Thymus (tissue), 11 donors: ENCODE measurements around the gene DCUN1D3. TPM values are rescaled to one million over a fixed set of nuclear protein-coding genes. Genes with fewer than 3 reads are reported as not detected.

ENCODE experiments used
- DNase-seq, 9 donors: peaks; one replicate each; pipeline ENCODE4 v3.0.0-alpha.2; 2013; ENCODE audit warnings: low spot score in 9 of 9, low read depth in 6 of 9, missing footprints in 1 of 9
- H3K27ac ChIP-seq, 2 donors: one replicate each; pipeline ENCODE4 v1.5.1; 2013; ENCODE audit warnings: control low read depth in 1 of 2, low read depth in 1 of 2, low read length in 1 of 2, mild to moderate bottlenecking in 1 of 2, moderate library complexity in 1 of 2
- H3K27me3 ChIP-seq, 2 donors: one replicate each; pipeline ENCODE4 v1.5.1; 2013; ENCODE audit warnings: low read length in 1 of 2; ENCODE audit not compliant: control insufficient read depth in 2 of 2, insufficient read depth in 1 of 2
- H3K36me3 ChIP-seq, 2 donors: one replicate each; pipeline ENCODE4 v1.5.1; 2013; ENCODE audit warnings: low read length in 1 of 2, mild to moderate bottlenecking in 1 of 2, moderate library complexity in 1 of 2; ENCODE audit not compliant: control insufficient read depth in 2 of 2, insufficient read depth in 2 of 2
- H3K4me1 ChIP-seq, 2 donors: one replicate each; pipeline ENCODE4 v1.5.1; 2013; ENCODE audit warnings: low read length in 2 of 2; ENCODE audit not compliant: control insufficient read depth in 2 of 2, insufficient read depth in 2 of 2
- H3K4me3 ChIP-seq, 2 donors: one replicate each; pipeline ENCODE4 v1.5.1; 2013; ENCODE audit warnings: low read length in 2 of 2, control low read depth in 1 of 2, mild to moderate bottlenecking in 1 of 2
- H3K9me3 ChIP-seq, 2 donors: one replicate each; pipeline ENCODE4 v1.5.1; 2013; ENCODE audit warnings: low read length in 1 of 2, mild to moderate bottlenecking in 1 of 2; ENCODE audit not compliant: control insufficient read depth in 2 of 2, insufficient read depth in 1 of 2
- WGBS: extraction: QIAGEN DNeasy Blood & Tissue Kit; methylation state at CpG from one replicate; pipeline ENCODE4 v1.1.7; 2013; 5-methylcytosine and 5-hydroxymethylcytosine counted together
- polyA plus RNA-seq: library from polyadenylated mRNA; stranded (reverse); fragments of 200-250 nt; gene quantifications from one replicate; pipeline ENCODE4 v1.2.3, GENCODE V29; 2013
- total RNA-seq: library from RNA; stranded (reverse); fragments of 120-200 nt; gene quantifications from one replicate; pipeline ENCODE4 v1.2.4, GENCODE V29; 2013
- donor health status: healthy.

Gene DCUN1D3
- total and polyA plus RNA-seq, 2 donors, result 3.4 to 3.9 TPM

DNA sequence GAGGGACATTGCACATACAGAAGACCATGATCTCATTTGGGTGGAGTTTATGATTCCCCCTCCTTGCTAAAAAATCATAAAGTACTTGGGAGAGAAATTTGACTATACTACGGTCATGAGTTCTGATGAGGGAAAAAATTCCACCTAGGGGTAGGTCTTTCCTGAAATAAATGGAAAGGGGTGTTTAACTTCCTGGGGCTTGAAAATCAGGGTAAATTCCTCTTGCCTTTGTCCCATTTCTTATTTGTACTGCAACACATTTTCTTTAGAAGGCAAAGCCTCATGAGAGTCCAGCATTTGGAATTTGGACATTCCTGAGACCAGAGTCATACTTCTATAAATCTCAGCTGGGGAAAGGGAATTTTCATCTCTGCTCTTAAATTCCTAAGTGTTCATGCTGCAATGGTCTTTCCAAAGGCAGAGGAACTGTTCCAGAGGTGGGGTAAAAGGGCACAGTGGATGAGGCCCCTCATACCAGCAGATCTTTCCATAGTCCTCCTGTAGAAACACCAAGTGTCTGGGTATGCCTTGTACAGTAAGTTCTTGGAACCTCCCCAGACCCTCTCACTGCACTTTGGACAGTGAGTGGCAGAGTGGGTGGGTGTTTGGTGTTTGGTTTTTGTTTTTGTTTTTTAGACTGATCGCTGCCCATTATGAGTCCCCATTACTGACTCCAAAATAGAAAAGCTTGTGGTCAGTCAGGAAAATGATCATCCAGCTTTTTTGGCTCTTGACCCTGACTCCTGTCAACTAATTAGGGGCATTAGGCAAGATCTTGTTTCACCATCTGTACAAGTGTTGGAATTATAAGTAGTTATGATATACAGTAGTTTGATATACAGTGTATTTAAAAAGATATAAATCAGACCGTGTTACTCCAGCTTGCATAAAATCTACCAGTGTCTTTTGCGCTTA is 6.4 kb upstream of the DCUN1D3 start:
- H3K27ac ChIP-seq, result no peak overlapping the region
- no peaks in the 10 kb centered on the region for H3K9me3 ChIP-seq
- H3K27me3 ChIP-seq, result no peaks in the 10 kb centered on the region
- 95% methylated on average over 4 of the region's 4 CpGs for WGBS
- H3K4me1 ChIP-seq, result peaks cover 7 to 17% of the 10 kb centered on the region in 2 donors
- H3K4me3 ChIP-seq, result no peak overlapping the region
- DNase-seq, result no peak
- H3K36me3 ChIP-seq, result no peaks in the 10 kb centered on the region

DNA sequence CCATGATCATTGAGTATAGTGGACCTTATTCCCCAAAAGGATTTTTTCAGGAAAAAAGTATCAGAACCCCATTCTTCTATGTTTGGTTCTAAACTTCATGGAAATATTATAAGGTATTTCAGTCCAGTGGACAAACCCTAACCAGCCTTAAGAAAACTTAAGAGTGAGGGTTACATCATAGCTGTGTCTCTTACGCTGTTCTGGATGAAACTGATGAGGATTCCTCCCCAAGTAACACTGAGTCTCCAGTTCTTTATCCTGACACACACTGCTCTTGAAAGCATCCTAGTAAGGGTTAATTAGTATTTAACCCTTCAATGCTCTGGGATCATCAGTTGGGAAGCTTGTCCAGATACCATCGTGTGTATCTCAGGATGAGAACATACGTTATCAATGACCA is 5.4 kb upstream of the DCUN1D3 start:
- 95% methylated on average over 3 of the region's 3 CpGs for WGBS
- H3K9me3 ChIP-seq, result no peaks in the 10 kb centered on the region
- H3K4me3 ChIP-seq, result no peak overlapping the region
- no peaks in the 10 kb centered on the region for H3K27me3 ChIP-seq
- no peak overlapping the region for H3K27ac ChIP-seq
- H3K36me3 ChIP-seq, result no peaks in the 10 kb centered on the region
- peaks cover 12 to 17% of the 10 kb centered on the region in 2 donors for H3K4me1 ChIP-seq
- DNase-seq, result no peak

DNA sequence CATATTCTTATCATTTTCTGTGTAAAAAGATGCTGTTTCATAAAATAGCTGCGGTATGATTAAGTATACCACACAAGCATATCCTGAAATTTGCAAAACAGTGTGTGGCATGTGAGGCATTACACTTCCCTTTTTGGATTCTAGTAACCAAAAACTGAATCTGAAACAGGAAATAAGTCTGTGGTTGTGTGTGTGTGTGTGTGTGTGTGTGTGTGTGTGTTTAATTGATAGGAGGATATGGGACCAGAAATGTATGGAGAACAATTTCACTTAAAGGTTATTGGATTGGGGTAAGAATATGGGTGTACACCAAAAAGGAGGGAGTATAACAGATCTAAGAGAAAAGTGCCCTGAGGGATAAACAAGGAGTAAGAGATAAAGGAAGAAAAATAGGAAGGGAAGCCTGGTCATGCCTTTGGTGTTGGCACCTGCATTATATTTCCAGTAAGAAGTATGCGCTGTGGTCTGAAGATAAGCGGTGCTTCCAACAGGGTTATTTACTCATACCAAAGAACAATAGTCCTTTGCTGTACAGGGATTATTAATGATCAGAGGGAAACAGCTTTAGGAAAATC is 4.4 kb upstream of the DCUN1D3 start:
- DNase-seq, result peak in 4 of 9 donors; percentile 30 to 72 (median 35)
- Histone ChIP-seq H3K9me3 (no peaks in the 10 kb centered on the region), H3K4me3 (no peak overlapping the region), H3K4me1 (peaks cover 12 to 19% of the 10 kb centered on the region in 2 donors), H3K27me3 (no peaks in the 10 kb centered on the region), H3K36me3 (no peaks in the 10 kb centered on the region), H3K27ac (peak overlapping the region in 1 of 2 donors; percentile 67)
- 7% methylated on average over 3 of the region's 3 CpGs for WGBS

DNA sequence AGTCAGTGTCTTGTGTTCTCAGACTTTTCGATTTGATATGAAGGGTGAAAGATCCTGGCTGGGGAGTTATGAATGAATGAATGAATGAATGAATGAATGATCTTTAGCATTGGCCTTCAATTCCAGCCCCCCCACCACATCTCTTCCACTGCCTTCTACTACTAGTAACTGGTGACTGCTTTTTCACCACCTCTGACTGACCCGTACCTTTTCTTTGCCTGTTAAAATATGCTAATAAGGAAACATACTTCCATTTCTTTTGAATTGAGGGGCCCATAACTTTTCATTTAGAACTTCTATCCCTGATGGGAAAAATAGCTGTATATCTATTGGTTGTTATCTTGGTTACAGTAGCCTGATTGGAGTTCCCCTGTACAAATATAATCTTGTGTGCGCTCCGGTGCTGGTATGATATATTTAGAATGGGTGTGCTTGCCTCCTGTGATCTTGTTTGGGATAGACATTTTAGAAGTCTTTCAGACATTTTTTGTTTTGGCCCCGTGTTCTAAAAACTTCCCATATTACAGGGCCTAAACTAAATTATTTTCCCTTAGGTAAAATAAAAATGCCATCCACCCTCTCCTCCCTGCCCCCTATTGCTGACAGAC is 3.8 kb upstream of the DCUN1D3 start:
- H3K27me3 ChIP-seq, result no peaks in the 10 kb centered on the region
- peak overlapping the region in 1 of 2 donors; percentile 67 for H3K27ac ChIP-seq
- DNase-seq, result no peak
- no peaks in the 10 kb centered on the region for H3K36me3 ChIP-seq
- no peak overlapping the region for H3K4me3 ChIP-seq
- H3K9me3 ChIP-seq, result no peaks in the 10 kb centered on the region
- peaks cover 18 to 24% of the 10 kb centered on the region in 2 donors for H3K4me1 ChIP-seq
- 37% methylated on average over 5 of the region's 5 CpGs for WGBS

DNA sequence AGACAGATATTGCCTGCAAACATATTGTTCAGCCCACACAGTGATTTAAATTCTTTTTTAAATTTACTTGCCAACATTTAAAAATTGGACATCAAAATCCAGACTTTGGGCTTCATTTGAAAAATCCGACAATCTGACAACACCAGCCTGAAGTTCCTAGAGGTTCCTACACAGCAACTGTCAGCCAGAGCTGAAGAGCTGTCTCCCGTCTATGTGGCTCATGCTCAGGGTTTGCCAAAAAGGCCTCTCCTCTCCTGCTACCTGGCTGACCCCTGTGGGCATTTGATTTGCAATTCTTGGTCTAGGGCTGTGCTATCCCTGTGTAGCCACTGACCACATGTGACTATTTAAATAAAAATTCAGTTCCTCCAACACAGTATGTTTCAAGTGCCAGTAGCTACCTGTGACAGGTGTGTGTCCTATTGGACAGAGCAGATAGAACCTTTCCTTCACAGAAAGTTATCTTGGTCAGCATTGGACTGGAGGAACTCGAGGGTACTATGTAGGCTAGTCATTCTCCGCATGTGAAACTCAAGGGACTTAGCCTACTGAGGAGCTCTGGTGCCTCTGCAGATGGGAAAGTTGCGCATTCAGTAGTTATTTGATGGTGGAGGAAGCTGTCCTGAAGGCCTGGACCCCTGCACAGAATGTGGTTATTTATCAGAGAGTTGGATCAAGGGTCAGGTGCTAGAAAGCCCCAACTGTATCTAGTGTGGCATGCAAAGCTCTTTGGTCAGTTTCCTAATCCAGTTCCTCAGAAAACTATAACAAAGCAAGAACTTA is 3.1 kb upstream of the DCUN1D3 start:
- peak overlapping the region in 1 of 2 donors; percentile 36 for H3K27ac ChIP-seq
- no peak for DNase-seq
- H3K36me3 ChIP-seq, result no peaks in the 10 kb centered on the region
- H3K27me3 ChIP-seq, result no peaks in the 10 kb centered on the region
- no peak overlapping the region for H3K4me3 ChIP-seq
- no peaks in the 10 kb centered on the region for H3K9me3 ChIP-seq
- H3K4me1 ChIP-seq, result peaks cover 21 to 24% of the 10 kb centered on the region in 2 donors
- WGBS, result 92% methylated on average over 5 of the region's 5 CpGs

DNA sequence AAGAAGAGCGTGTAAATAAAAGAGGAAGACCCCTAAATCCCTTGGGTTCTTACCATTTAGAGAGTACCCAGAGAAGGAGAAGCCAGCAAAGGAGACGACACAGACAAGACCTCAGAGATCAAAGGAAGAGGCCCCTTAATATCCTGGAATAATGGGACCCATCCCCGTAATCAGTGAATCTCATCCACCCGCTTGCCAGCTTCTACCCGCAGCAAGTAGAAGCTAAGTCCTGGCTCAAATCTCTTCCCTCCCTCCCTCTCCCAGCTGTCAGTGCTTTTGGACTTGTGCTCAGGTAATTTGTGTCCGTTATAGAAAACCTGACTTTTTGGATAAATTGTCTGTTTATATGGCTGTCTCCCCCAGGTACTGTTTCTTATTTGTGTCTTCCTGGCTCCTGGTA is 2.3 kb upstream of the DCUN1D3 start:
- WGBS, result 95% methylated on average over 6 of the region's 6 CpGs
- DNase-seq, result no peak
- Histone ChIP-seq H3K36me3 (no peaks in the 10 kb centered on the region), H3K4me1 (peaks cover 21 to 24% of the 10 kb centered on the region in 2 donors), H3K27ac (no peak overlapping the region), H3K27me3 (no peaks in the 10 kb centered on the region), H3K9me3 (no peaks in the 10 kb centered on the region), H3K4me3 (no peak overlapping the region)

DNA sequence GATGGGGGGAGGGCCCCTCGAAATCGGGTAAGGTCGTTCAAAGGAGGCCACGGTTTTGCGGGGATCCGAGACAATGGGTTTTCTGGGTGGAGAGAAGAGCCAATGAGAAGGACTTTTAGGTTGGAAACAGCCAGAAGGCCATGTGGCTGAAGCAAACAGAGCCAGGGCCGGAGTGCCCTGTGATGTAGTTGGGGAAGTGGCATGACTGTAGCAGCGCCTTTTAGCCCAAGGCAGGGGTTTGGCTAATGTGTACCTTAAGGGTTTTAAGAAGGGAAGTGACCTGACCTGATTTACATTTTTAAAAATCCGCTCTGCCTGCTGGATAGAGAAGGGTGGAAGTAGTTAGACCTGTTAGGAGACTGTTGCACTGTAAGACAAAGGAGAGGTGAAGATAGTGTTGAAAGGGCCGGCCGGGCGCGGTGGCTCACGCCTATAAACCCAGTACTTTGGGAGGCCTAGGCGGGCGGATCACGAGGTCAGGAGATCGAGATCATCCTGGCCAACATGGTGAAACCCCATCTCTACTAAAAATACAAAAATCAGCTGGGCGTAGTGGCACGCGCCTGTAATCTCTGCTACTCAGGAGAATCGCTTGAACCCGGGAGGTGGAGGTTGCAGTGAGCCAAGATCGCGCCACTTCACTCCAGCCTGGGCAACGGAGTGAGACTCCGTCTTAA is 1.4 kb upstream of the DCUN1D3 start:
- H3K4me1 ChIP-seq, result peaks cover 21 to 24% of the 10 kb centered on the region in 2 donors
- DNase-seq, result peak in 2 of 9 donors; percentile 8 to 9

DNA sequence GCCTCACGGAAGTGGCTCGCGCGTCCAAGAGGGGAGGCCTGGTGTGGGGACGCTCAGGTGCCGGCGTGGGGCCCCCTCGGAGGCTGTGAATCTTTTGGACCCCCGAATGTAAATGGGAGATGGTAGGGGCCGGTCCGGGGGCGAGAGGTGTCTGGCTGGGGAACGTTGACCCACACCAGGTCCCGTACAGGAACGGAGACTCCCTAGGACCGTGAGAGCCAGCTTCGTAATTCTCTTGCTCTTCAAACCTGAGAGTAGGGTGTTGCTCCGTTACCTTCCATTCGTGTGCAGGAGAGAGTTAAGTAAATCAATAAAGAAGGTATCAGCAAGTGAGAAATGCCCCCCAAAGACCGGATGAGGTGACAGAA is 894 bp upstream of the DCUN1D3 start:
- under 1% methylated on average over 20 of the region's 20 CpGs for WGBS
- Histone ChIP-seq H3K27me3 (no peaks in the 10 kb centered on the region), H3K4me3 (peak overlapping the region; percentile 82 to 92), H3K9me3 (no peaks in the 10 kb centered on the region), H3K4me1 (peaks cover 21 to 24% of the 10 kb centered on the region in 2 donors), H3K27ac (peak overlapping the region; percentile 88 to 92), H3K36me3 (peaks cover 0 to 2% of the 10 kb centered on the region in 2 donors)
- DNase-seq, result peak in 2 of 9 donors; percentile 11 to 37

More for the DNA sequence above, 1.4 kb upstream of the DCUN1D3 start:
- Histone ChIP-seq H3K27ac (peak overlapping the region; percentile 88 to 92), H3K36me3 (no peaks in the 10 kb centered on the region), H3K9me3 (no peaks in the 10 kb centered on the region), H3K27me3 (no peaks in the 10 kb centered on the region), H3K4me3 (peak overlapping the region; percentile 82 to 92)
- WGBS, result 62% methylated on average over 27 of the region's 27 CpGs
